ENCODE data around the gene TRAM2.

TRAM2 gene

GRCh38 chr6:52577022-52577777 is at the start of gene TRAM2:
Gene TRAM2 (minus strand): TSS chr6:52577060. CDS start chr6:52576915, 145 bp downstream.
- DNase-seq: peak; percentile 78

GRCh38 chr6:52622810-52623209 is 46.0 kb upstream of the TRAM2 start:
- DNase-seq: no peak

- DNase-seq: no peak
Observed at GRCh38 chr6:52621631-52622030, 44.8 kb upstream of the TRAM2 start.

- no peak for DNase-seq
Observed at GRCh38 chr6:52620906-52621190, 44.0 kb upstream of the TRAM2 start.

GRCh38 chr6:52620055-52620905 is 43.4 kb upstream of the TRAM2 start:
- no peak for DNase-seq

- no peak for DNase-seq
Observed at GRCh38 chr6:52617087-52617486, 40.2 kb upstream of the TRAM2 start.

- no peak for DNase-seq
Observed at GRCh38 chr6:52616059-52616690, 39.3 kb upstream of the TRAM2 start.

- no peak for DNase-seq
Observed at GRCh38 chr6:52612336-52613054, 35.6 kb upstream of the TRAM2 start.

- no peak for DNase-seq
Observed at GRCh38 chr6:52611833-52612232, 35.0 kb upstream of the TRAM2 start.

GRCh38 chr6:52610745-52611355 is 34.0 kb upstream of the TRAM2 start:
- DNase-seq: no peak

GRCh38 chr6:52610011-52610410 is 33.2 kb upstream of the TRAM2 start:
- DNase-seq: no peak

- DNase-seq: no peak
Observed at GRCh38 chr6:52605610-52606185, 28.8 kb upstream of the TRAM2 start.

GRCh38 chr6:52603000-52603795 is 26.3 kb upstream of the TRAM2 start:
- DNase-seq: no peak

GRCh38 chr6:52598824-52599190 is 21.9 kb upstream of the TRAM2 start:
- DNase-seq: no peak

- DNase-seq: no peak
Observed at GRCh38 chr6:52598123-52598823, 21.4 kb upstream of the TRAM2 start.

- no peak for DNase-seq
Observed at GRCh38 chr6:52597738-52598122, 20.9 kb upstream of the TRAM2 start.

GRCh38 chr6:52596371-52597028 is 19.6 kb upstream of the TRAM2 start:
- DNase-seq: no peak

GRCh38 chr6:52595796-52596130 is 18.9 kb upstream of the TRAM2 start:
- no peak for DNase-seq

- DNase-seq: no peak
Observed at GRCh38 chr6:52595000-52595795, 18.3 kb upstream of the TRAM2 start.

GRCh38 chr6:52594221-52594620 is 17.4 kb upstream of the TRAM2 start:
- DNase-seq: no peak

All from activated CD8-positive, alpha-beta memory T cell treated with anti-CD3 and anti-CD28 coated beads, Interleukin-2, amount 50 U/mL, for 4 hours (primary cell).